Brain microvascular endothelial cell (primary cell): ENCODE results near the gene SOX9.

Experiments
- DNase-seq: peaks from one replicate; pipeline ENCODE4 v3.0.0-alpha.2; 2020
- H3K27ac ChIP-seq: fragments of 250-450 bp; sonication (Bioruptor Pico); 2 replicates; pipeline ENCODE4 v1.5.1; 2020; ENCODE audit warnings: mild to moderate bottlenecking, moderate library complexity
- H3K27me3 ChIP-seq: fragments of 250-450 bp; sonication (Bioruptor Pico); replicated peaks from 2 replicates; pipeline ENCODE4 v1.5.1; 2020; ENCODE audit warnings: mild to moderate bottlenecking
- H3K36me3 ChIP-seq: fragments of 250-450 bp; sonication (Bioruptor Pico); replicated peaks from 2 replicates; pipeline ENCODE4 v1.5.1; 2020; ENCODE audit warnings: mild to moderate bottlenecking
- H3K4me3 ChIP-seq: 2 replicates; pipeline ENCODE4 v1.5.1; 2011; ENCODE audit warnings: low read depth, mild to moderate bottlenecking, control low read depth, low read length, moderate library complexity
- in situ Hi-C: cut with HindIII; loops from 2 replicates; pipeline ENCODE4 v1.10.0; 2017; ENCODE audit warnings: low sequenced_read_pairs, low pct_ligation_motif_present
- TF ChIP-seq, protein P1 (sequence below): IDR thresholded peaks from 2 replicates; pipeline ENCODE4 v1.5.1; 2011; ENCODE audit warnings: low read depth, mild to moderate bottlenecking, moderate library complexity, low read length, control low read depth, inconsistent platforms; ENCODE audit errors: missing control alignments

SOX9 gene

GRCh38 chr17:72079700-72080099 lies 41.1 kb upstream of the SOX9 start:
- Histone ChIP-seq H3K27ac (no peak overlapping the region), H3K36me3 (no peaks in the 10 kb centered on the region), H3K27me3 (no peaks in the 10 kb centered on the region), H3K4me3 (no peak overlapping the region)
- in situ Hi-C loops: no loop called here
- TF ChIP-seq, protein P1, sequence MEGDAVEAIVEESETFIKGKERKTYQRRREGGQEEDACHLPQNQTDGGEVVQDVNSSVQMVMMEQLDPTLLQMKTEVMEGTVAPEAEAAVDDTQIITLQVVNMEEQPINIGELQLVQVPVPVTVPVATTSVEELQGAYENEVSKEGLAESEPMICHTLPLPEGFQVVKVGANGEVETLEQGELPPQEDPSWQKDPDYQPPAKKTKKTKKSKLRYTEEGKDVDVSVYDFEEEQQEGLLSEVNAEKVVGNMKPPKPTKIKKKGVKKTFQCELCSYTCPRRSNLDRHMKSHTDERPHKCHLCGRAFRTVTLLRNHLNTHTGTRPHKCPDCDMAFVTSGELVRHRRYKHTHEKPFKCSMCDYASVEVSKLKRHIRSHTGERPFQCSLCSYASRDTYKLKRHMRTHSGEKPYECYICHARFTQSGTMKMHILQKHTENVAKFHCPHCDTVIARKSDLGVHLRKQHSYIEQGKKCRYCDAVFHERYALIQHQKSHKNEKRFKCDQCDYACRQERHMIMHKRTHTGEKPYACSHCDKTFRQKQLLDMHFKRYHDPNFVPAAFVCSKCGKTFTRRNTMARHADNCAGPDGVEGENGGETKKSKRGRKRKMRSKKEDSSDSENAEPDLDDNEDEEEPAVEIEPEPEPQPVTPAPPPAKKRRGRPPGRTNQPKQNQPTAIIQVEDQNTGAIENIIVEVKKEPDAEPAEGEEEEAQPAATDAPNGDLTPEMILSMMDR: no peak
- no peak for DNase-seq

- TF ChIP-seq, protein P1: no peak
- in situ Hi-C loops: no loop called here
- Histone ChIP-seq H3K27me3 (no peaks in the 10 kb centered on the region), H3K27ac (no peak overlapping the region), H3K4me3 (no peak overlapping the region), H3K36me3 (no peaks in the 10 kb centered on the region)
- DNase-seq: no peak
Measured at GRCh38 chr17:72087876-72088275, 32.9 kb upstream of the SOX9 start.

DNA sequence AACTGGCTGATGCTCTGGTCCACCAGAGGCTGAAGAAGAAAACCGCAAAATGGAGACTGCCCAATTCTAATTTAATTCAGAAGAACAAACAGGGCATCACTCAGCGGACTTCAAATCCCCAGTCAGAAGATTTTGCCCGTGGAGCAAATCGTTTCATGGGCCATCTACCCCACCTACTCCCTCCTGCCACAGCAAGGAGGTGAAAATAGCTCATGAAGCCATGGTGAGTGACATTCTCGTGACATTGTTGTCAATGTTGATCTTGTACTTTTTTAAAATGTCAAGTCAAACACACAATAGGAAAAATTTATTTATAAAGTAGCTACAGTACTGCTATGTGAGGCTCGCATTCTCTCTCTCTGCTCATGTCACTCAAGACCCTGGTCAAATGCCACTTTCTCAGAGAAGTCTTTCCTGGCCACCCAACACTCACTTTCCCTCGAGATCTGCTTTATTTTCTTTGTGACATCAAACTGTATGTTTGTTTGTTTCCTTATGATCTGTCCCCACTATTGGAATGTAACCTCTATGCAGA lies 31.3 kb upstream of the SOX9 start:
- no peaks in the 10 kb centered on the region for H3K36me3 ChIP-seq
- TF ChIP-seq, protein P1: no peak
- no peaks in the 10 kb centered on the region for H3K27me3 ChIP-seq
- no peak overlapping the region for H3K4me3 ChIP-seq
- DNase-seq: no peak
- H3K27ac ChIP-seq: no peak overlapping the region
- in situ Hi-C loops: no loop called here

DNA sequence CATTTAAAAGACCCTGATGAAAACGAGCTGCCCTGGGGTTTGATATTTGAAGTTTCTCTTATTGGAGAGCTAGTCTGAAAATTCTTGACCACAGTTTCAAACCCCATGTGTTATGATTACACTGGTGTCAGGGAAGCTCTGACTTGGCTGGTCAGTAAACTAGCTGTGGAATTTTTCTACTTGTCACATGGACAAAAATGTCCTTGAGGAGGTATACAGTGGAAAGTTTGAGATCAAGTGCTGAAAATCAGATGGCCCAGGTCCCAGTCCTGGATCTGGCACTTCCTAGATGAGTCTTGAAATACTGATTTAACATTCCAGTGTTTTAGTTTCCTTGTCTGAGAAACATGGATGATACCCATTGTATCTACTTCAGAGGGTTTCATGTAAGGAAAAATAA lies 30.7 kb upstream of the SOX9 start:
- TF ChIP-seq, protein P1: no peak
- no peak for DNase-seq
- Histone ChIP-seq H3K27ac (no peak overlapping the region), H3K36me3 (no peaks in the 10 kb centered on the region), H3K27me3 (no peaks in the 10 kb centered on the region), H3K4me3 (no peak overlapping the region)
- in situ Hi-C loops: no loop called here

DNA sequence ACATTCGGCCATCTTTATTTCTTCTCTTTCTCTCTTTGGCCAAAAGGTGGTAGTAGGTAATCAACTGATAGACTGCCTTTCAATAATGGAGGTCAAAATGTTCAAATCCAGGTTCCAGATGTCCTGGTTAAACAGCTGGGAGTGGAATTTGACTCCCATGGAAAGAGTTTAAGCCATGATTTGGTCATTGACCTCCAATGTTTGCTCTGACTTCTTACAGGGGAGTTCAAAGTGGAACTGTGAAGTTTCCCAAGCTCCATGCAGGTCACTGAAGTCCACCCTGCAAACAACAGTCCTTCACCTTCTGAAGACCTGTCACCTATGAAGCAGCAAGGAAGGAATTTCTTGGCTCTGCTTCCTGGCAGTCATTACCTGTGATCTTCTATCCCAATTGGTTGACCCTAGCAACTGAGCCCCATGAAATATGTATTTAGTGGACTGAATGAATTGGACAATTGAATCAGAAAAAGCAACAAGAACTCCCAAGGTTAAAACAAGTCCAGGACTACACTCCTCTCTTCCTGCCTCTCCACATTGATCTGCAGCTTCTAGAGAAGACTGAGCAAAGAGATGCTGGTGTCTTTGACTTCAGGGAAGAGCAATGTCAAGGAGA lies 28.0 kb upstream of the SOX9 start:
- no peak for DNase-seq
- no peaks in the 10 kb centered on the region for H3K36me3 ChIP-seq
- in situ Hi-C loops: no loop called here

More for the DNA sequence above, 28.0 kb upstream of the SOX9 start:
- Histone ChIP-seq H3K4me3 (no peak overlapping the region), H3K27me3 (no peaks in the 10 kb centered on the region), H3K27ac (no peak overlapping the region)
- TF ChIP-seq, protein P1: no peak
